Adipocyte (in vitro differentiated cells): ENCODE data around the gene RBM20.

Source experiments
- DNase-seq: peaks from one replicate; pipeline ENCODE4 v3.0.0-alpha.2; 2015; ENCODE audit warnings: low read depth
- H3K27me3 ChIP-seq: replicated peaks from 2 replicates; pipeline ENCODE4 v1.7.0; 2013; ENCODE audit warnings: mild to moderate bottlenecking, low read length, moderate library complexity; ENCODE audit not compliant: control insufficient read depth, insufficient read depth
- H3K36me3 ChIP-seq: 2 replicates; pipeline ENCODE4 v1.7.0; 2013; ENCODE audit warnings: low read length, mild to moderate bottlenecking, moderate library complexity; ENCODE audit not compliant: control insufficient read depth, insufficient read depth, severe bottlenecking
- H3K4me1 ChIP-seq: 2 replicates; pipeline ENCODE4 v1.7.0; 2013; ENCODE audit warnings: mild to moderate bottlenecking, low read length, moderate library complexity; ENCODE audit not compliant: control insufficient read depth, insufficient read depth
- H3K4me3 ChIP-seq: 2 replicates; pipeline ENCODE4 v1.7.0; 2013; ENCODE audit warnings: mild to moderate bottlenecking, low read length, moderate library complexity
- H3K9ac ChIP-seq: 2 replicates; pipeline ENCODE4 v1.7.0; 2013; ENCODE audit warnings: mild to moderate bottlenecking, low read length, moderate library complexity
- H3K9me3 ChIP-seq: 2 replicates; pipeline ENCODE4 v1.7.0; 2013; ENCODE audit warnings: mild to moderate bottlenecking, low read length, moderate library complexity; ENCODE audit not compliant: control insufficient read depth

RBM20 gene

DNA sequence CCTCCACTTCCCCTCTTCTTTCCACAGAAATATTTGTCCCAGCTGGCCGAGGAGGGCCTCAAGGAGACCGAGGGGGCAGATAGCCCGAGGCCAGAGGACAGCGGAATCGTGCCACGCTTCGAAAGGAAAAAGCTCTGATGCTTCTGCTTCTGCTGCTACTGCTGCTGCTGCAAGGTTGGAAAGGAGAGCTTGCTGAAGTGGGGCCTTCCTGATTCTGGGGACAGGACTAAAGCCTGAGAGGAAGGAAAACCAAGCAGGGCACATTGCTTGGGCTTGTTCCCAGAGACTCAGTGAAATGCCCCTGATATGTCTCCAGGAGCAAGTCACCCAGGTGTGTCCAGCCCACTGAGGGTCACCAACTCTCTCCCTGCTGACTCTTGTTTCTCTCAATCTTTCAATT lies 191.7 kb downstream of the RBM20 start:
- H3K4me1 ChIP-seq, result peaks cover 28% of the 10 kb centered on the region
- H3K4me3 ChIP-seq, result no peak overlapping the region
- H3K9me3 ChIP-seq, result no peaks in the 10 kb centered on the region
- no peak for DNase-seq
- H3K36me3 ChIP-seq, result no peaks in the 10 kb centered on the region
- no peak overlapping the region for H3K9ac ChIP-seq
- H3K27me3 ChIP-seq, result no peaks in the 10 kb centered on the region

DNA sequence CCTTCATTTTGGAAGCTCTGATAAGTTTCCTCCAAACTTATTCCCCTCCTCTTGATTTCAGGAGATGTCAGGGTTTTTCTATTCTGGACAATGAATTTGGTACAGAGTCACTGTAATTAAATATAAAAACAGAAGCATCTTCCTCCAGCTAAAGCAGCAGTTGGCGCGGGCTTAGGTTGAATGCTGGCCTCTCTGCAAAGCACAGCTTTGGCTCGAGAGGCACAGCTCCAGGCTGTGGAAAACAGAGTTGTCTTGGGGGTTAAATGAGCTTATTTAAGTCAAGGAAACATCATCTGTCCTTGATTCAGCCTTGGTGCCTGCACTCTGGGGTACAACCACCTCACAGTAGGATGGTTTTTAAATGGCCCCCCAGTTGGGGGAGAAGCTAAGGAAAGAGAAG lies 192.6 kb downstream of the RBM20 start:
- no peak for DNase-seq
- Histone ChIP-seq H3K9me3 (no peaks in the 10 kb centered on the region), H3K9ac (no peak overlapping the region), H3K4me1 (peaks cover 30% of the 10 kb centered on the region), H3K4me3 (no peak overlapping the region), H3K36me3 (no peaks in the 10 kb centered on the region), H3K27me3 (no peaks in the 10 kb centered on the region)

DNA sequence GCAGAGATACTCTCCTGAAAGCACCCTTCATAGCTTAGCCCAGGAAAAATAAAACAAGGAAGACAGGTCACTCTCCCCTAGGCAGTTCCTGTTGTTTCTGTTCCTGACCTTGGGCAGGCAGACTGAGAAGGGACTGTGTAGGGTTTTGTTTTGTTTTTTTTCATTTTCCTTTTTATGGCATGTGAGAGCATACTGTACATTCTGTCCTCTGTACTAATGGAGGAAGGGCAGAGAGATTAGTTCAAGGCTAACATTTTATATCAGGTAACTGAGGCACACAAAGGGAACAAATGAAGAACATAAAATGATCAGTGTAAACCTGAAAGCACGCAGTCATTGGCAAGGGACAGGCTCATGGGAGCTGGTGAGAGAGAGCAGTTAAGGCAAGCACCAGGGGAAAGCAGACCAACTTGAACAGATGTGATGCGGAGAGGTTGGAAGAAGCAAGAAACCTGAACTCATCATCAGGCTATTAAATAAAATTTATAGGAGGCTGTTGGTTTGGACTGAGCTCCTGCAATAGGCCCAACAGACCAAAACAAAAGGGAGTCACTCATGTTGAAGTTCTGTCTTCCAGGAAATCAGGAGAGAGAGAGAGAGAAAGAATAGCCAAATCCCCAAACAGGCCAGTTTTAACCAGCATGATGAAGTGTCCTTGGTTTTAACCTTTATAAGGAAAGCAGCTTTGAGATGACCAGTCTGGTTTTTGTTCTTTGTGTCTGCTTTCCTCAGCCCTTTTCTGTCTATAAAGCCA lies 193.5 kb downstream of the RBM20 start:
- H3K27me3 ChIP-seq, result no peaks in the 10 kb centered on the region
- no peaks in the 10 kb centered on the region for H3K9me3 ChIP-seq
- H3K36me3 ChIP-seq, result no peaks in the 10 kb centered on the region
- H3K4me3 ChIP-seq, result peak overlapping the region; percentile 28
- DNase-seq, result peak; percentile 30
- H3K9ac ChIP-seq, result peak overlapping the region; percentile 27
- peaks cover 30% of the 10 kb centered on the region for H3K4me1 ChIP-seq

DNA sequence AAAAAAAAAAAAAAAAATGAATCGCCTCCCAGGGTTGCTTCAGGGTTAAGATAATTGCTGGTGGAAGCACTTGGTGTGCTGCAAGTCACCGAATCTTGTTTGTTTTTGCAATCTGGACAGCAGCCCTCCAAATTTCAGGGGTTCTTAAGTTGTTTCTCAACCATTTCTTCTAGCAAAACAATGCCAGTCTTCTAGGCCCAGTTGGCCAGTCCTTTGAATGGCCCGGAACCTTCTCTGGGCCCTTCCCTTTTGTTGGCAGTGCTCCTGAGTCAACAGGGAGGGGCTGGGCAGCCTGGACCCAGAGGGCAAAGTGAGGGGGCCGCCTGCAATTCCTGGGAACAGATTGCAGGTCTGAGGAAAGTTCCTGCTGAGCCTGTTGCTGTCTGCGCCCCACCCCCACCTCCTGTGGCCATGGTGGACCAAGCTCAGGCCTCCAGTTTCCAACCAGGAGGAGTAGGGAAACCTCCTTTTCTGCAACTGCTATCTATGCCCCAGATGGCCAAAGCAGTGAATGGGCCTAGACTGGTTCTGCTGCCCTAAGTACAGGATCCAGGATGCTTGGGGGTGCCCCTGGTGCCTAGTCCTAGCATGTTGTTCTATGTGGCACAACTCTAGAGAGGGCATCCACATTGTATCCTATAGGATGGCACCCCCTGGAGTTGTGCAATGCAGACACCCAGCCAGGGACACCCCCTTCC lies 196.2 kb downstream of the RBM20 start:
- H3K4me1 ChIP-seq, result peaks cover 30% of the 10 kb centered on the region
- no peaks in the 10 kb centered on the region for H3K9me3 ChIP-seq
- H3K9ac ChIP-seq, result no peak overlapping the region
- no peaks in the 10 kb centered on the region for H3K36me3 ChIP-seq
- DNase-seq, result peak; percentile 56
- no peak overlapping the region for H3K4me3 ChIP-seq
- H3K27me3 ChIP-seq, result no peaks in the 10 kb centered on the region

DNA sequence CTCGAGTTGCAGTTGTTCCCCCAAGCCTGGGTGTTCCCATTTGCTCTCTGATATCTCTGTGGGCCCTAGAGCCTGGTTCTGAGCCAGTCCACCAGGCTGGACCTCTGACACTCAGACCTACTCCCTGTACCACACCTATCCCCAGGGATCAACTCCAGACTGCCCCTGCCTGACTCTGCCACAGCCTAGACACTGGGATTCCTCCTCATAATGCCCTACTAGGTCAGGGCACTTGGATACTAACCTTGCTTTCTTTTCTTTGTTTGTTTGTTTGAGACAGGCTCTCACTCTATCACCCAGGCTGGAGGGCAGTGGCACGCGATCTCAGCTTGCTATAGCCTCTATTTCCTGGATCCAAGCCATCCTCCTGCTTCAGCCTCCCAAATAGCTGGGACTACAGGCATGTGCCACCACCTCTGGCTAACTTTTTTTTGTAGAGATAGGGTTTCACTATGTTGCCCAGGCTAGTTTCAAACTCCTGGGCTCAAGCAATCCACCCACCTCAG lies 196.8 kb downstream of the RBM20 start:
- Histone ChIP-seq H3K27me3 (no peaks in the 10 kb centered on the region), H3K4me3 (no peak overlapping the region), H3K4me1 (peaks cover 30% of the 10 kb centered on the region), H3K9ac (no peak overlapping the region), H3K36me3 (no peaks in the 10 kb centered on the region), H3K9me3 (no peaks in the 10 kb centered on the region)
- DNase-seq, result no peak

DNA sequence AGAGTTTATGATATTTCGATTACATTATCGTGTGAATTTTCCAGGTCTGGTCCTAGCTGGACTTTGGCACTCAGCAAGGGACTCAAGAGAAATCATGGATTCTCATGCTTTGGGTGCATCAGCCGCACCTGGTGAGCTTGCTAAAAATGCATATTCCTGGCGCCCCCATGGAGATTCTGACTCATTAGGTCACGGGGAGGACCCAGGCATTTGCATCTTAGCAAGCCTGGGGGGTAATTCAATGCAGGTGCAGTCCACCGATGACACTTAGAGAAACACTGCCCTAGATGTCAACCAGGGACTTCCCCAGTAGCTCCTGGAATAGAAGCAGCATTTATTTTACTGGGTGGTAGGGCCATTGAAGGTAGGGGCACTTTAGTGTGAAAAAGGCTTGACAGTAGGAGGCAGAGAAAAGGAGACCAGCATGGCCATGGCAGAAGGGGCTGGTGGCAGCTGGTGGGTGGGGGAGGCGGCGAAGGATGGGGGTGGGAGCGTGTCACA lies 197.7 kb downstream of the RBM20 start:
- H3K4me1 ChIP-seq, result peaks cover 29% of the 10 kb centered on the region

DNA sequence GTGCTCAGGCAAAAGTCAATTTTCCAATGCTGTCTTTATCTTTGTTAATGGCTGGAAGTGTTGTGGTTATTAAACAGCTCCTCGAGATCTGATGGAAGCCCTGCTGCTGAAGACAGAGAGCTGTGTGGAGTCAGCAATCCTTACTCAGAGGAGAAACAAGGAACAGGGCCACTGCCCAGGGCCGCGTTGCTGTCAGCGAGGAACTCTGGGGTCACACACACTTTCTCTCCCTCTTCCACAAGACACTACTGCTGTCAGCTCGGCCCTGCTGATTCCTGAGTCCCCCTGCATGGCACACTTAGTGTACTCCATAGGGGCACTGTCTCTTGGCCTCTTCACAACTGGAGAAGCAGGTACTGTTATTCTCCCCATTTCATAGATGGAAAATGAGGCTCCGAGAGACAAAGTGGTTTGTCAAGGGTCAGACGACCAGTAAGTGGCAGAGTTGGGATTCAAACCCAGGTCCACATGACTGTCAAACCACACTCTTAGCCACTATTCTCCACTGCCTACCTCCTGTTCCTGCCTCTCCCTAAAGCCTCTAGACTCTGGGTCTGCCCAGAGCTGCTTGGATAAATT lies 198.3 kb downstream of the RBM20 start:
- Histone ChIP-seq H3K9ac (no peak overlapping the region), H3K4me1 (peaks cover 23% of the 10 kb centered on the region), H3K27me3 (peaks cover 6% of the 10 kb centered on the region), H3K36me3 (no peaks in the 10 kb centered on the region), H3K9me3 (no peaks in the 10 kb centered on the region), H3K4me3 (no peak overlapping the region)
- DNase-seq, result no peak

More for the DNA sequence above, 197.7 kb downstream of the RBM20 start:
- H3K36me3 ChIP-seq, result no peaks in the 10 kb centered on the region
- DNase-seq, result no peak
- H3K4me3 ChIP-seq, result no peak overlapping the region
- peaks cover 2% of the 10 kb centered on the region for H3K27me3 ChIP-seq
- no peaks in the 10 kb centered on the region for H3K9me3 ChIP-seq
- H3K9ac ChIP-seq, result no peak overlapping the region

DNA sequence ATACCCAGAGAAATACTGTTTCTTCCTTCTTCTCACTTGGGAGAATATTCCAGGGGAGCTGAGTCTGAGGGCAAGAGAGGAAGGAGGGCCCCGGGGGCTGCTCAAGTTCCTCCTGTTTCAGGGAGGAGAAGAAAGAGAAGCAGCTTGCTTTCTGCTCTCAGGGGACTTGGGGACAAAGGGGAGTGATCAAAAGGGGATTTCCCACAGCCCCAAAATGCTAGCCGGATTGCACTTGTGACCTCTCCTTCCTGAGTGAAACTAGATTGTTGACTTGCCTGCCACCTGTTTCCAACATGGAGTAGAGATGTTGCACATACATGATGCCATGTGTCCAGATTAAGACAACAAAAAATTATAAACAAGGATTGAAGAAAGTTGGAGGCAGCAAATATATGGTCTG lies 198.9 kb downstream of the RBM20 start:
- Histone ChIP-seq H3K27me3 (peaks cover 6% of the 10 kb centered on the region), H3K36me3 (no peaks in the 10 kb centered on the region), H3K4me3 (no peak overlapping the region), H3K9ac (no peak overlapping the region), H3K9me3 (no peaks in the 10 kb centered on the region), H3K4me1 (peaks cover 21% of the 10 kb centered on the region)
- DNase-seq, result no peak

DNA sequence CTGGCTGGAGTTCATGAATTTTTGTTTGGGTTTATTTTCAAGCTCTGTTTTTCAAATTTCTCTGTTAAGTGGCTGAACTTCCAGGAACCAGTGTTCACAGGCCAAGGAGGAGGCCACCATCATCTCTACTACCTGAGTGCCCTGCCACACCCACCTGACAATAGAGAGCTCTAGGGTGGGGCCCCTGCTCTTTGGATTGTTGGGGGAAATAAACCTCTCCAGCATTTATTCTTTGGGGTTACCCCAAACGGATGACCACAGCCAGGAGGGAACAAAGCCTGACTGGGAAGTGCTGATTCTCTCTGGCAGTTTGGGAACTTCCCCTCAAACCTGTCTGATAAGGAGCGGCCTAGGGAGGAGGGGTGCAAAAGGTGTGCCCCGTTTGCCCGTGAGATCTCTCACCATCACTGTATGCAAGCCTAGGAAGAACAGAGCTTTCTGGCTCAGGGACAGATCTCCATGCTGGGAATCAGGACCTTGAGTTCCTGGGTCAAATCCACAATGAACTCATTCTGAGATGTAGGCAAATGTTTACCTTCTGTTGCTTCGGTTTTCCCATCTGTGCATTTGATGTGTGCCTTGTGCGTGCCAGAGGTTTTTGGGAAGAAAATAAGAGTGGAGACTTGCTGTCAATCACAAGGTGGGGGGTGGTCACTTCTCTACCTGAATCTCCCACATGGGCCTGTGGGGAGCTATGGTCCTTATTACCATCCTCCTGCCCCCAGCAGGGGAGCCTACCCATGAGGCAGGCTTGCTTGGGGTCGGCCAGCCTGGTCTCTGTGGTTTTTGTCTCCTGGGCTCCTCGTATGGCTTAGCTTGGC lies 199.9 kb downstream of the RBM20 start:
- H3K27me3 ChIP-seq, result peaks cover 6% of the 10 kb centered on the region
- H3K36me3 ChIP-seq, result no peaks in the 10 kb centered on the region
- H3K4me1 ChIP-seq, result peaks cover 18% of the 10 kb centered on the region
- DNase-seq, result no peak
- H3K9me3 ChIP-seq, result no peaks in the 10 kb centered on the region
- no peak overlapping the region for H3K9ac ChIP-seq
- H3K4me3 ChIP-seq, result no peak overlapping the region

DNA sequence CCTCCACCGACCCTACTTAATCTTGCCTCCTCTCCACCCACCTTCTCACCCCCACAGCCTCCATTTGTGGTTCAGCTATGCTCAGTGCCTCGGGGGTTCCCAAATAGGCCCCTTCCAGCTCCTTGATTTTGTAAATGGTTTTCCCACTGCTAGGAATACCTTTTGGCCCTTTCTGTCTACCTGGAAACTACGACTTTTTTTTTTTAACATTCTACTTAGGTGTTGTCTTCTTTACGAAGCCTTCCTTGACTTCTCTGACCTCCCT lies 200.4 kb downstream of the RBM20 start:
- H3K36me3 ChIP-seq, result no peaks in the 10 kb centered on the region
- no peaks in the 10 kb centered on the region for H3K9me3 ChIP-seq
- H3K9ac ChIP-seq, result no peak overlapping the region
- H3K4me1 ChIP-seq, result peaks cover 15% of the 10 kb centered on the region
- no peak for DNase-seq
- peaks cover 6% of the 10 kb centered on the region for H3K27me3 ChIP-seq
- no peak overlapping the region for H3K4me3 ChIP-seq
